Measurements from ENCODE around the gene CYP2R1. TPM values are rescaled to one million over a fixed set of nuclear protein-coding genes. Genes with fewer than 3 reads are reported as not detected.

Gene CYP2R1
- total and polyA plus RNA-seq, 2 of the 13 experiments (the other 11 are each of a cell fraction or from before 2014, with no cell fraction given): 0.59 to 0.60 TPM

DNA sequence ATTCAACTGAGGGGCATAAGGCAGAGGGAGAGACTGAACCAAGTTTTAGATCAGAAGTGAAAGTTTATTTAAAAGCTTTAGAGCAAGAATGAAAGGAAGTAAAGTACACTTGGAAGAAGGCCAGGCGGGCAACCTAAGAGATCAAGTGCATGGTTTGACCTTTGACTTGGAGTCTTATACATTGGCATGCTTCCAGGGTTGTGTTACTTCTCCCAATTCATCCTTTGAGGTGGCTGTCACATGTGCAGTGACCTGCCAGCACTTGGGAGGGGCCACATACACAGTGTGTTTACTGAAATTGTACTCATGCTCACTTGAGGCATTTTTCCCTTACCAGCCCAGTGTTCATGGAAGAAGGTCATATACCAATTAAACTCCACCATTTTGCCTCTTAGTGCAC lies 30.4 kb downstream of the CYP2R1 start (continued):
- TF ChIP-seq TIGD3 (CRISPR knock-in tag; IDR thresholded peaks at IDR 0.05; ENCODE audit: borderline replicate concordance): no peak
- no peak for TF ChIP-seq ATF7-NPFF (CRISPR knock-in tag; IDR thresholded peaks at IDR 0.05; ENCODE audit: low read depth)
- TF ChIP-seq ZNF772 (CRISPR knock-in tag; IDR thresholded peaks at IDR 0.05): no peak
- TF ChIP-seq STAT5B (CRISPR knock-in tag; IDR thresholded peaks at IDR 0.05): no peak
- peak; percentile 22; the same call in 1 of the 2 replicates for TF ChIP-seq SOX5 (CRISPR knock-in tag; IDR thresholded peaks at IDR 0.05; ENCODE audit: borderline replicate concordance)
- TF ChIP-seq ZNF160 (CRISPR knock-in tag; IDR thresholded peaks at IDR 0.05): peak; percentile 59; the same call in 1 of the 2 replicates
- no peak for TF ChIP-seq CCDC6 (CRISPR knock-in tag; IDR thresholded peaks at IDR 0.05)
- no peak for TF ChIP-seq SNAPC5 (CRISPR knock-in tag; IDR thresholded peaks at IDR 0.05; ENCODE audit: borderline replicate concordance)
- no peak for TF ChIP-seq ZMYM2 (CRISPR knock-in tag; IDR thresholded peaks at IDR 0.05)
- no peak for TF ChIP-seq ZNF382 (CRISPR knock-in tag; IDR thresholded peaks at IDR 0.05; ENCODE audit: borderline replicate concordance)
- TF ChIP-seq KAT7 (CRISPR knock-in tag; IDR thresholded peaks at IDR 0.05; ENCODE audit: borderline replicate concordance): no peak
- no peak for TF ChIP-seq ZNF770 (CRISPR knock-in tag; IDR thresholded peaks at IDR 0.05)
- TF ChIP-seq ZNF792 (CRISPR knock-in tag; IDR thresholded peaks at IDR 0.05): no peak
- TF ChIP-seq NR1H2 (CRISPR knock-in tag; IDR thresholded peaks at IDR 0.05; ENCODE audit: borderline replicate concordance, low read depth): no peak
- TF ChIP-seq GTF3A (CRISPR knock-in tag; conservative IDR thresholded peaks at IDR 0.05): no peak
- TF ChIP-seq SALL2 (CRISPR knock-in tag; IDR thresholded peaks at IDR 0.05): no peak
- peak; percentile 85 for TF ChIP-seq NR2F6 (IDR thresholded peaks at IDR 0.05)
- peak; percentile 81 for TF ChIP-seq NR2F6 (CRISPR knock-in tag; IDR thresholded peaks at IDR 0.05)
- TF ChIP-seq, protein P1, sequence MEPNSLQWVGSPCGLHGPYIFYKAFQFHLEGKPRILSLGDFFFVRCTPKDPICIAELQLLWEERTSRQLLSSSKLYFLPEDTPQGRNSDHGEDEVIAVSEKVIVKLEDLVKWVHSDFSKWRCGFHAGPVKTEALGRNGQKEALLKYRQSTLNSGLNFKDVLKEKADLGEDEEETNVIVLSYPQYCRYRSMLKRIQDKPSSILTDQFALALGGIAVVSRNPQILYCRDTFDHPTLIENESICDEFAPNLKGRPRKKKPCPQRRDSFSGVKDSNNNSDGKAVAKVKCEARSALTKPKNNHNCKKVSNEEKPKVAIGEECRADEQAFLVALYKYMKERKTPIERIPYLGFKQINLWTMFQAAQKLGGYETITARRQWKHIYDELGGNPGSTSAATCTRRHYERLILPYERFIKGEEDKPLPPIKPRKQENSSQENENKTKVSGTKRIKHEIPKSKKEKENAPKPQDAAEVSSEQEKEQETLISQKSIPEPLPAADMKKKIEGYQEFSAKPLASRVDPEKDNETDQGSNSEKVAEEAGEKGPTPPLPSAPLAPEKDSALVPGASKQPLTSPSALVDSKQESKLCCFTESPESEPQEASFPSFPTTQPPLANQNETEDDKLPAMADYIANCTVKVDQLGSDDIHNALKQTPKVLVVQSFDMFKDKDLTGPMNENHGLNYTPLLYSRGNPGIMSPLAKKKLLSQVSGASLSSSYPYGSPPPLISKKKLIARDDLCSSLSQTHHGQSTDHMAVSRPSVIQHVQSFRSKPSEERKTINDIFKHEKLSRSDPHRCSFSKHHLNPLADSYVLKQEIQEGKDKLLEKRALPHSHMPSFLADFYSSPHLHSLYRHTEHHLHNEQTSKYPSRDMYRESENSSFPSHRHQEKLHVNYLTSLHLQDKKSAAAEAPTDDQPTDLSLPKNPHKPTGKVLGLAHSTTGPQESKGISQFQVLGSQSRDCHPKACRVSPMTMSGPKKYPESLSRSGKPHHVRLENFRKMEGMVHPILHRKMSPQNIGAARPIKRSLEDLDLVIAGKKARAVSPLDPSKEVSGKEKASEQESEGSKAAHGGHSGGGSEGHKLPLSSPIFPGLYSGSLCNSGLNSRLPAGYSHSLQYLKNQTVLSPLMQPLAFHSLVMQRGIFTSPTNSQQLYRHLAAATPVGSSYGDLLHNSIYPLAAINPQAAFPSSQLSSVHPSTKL (CRISPR knock-in tag; IDR thresholded peaks at IDR 0.05): peak; percentile 79
- no peak for TF ChIP-seq MED13 (CRISPR knock-in tag; IDR thresholded peaks at IDR 0.05)
- TF ChIP-seq ZBTB42 (CRISPR knock-in tag; IDR thresholded peaks at IDR 0.05): no peak
- TF ChIP-seq ZGPAT (CRISPR knock-in tag; IDR thresholded peaks at IDR 0.05): peak; percentile 51; the same call in 1 of the 2 replicates
- no peak for TF ChIP-seq ZNF598 (CRISPR knock-in tag; IDR thresholded peaks at IDR 0.05; ENCODE audit: borderline replicate concordance)
- 0 out of 2 replicates have a peak, but pooled peaks have one; percentile 14 for TF ChIP-seq FOSL2 (CRISPR knock-in tag; IDR thresholded peaks at IDR 0.05)
- no peak for TF ChIP-seq BORCS8-MEF2B (CRISPR knock-in tag; IDR thresholded peaks at IDR 0.05)

Measured in HepG2 (cell line).